Activated naive CD8-positive, alpha-beta T cell treated with anti-CD3 and anti-CD28 coated beads, Interleukin-2, amount 50 U/mL, for 24 hours (primary cell): Measurements from ENCODE around the gene SPRR5.

Experiments
- ATAC-seq: fragments of 150-1000 bp; cut with Tn5 transposase; one replicate; pipeline ENCODE4 v1.10.0; 2021
- DNase-seq: peaks from one replicate; pipeline ENCODE4 v3.0.0; 2021
- H3K27ac Mint-ChIP-seq: one replicate; pipeline ENCODE4 v1.8.0; 2021; ENCODE audit warnings: mild to moderate bottlenecking, mixed read lengths
- H3K27me3 Mint-ChIP-seq: one replicate; pipeline ENCODE4 v1.8.0; 2021; ENCODE audit warnings: mixed read lengths
- H3K36me3 Mint-ChIP-seq: one replicate; pipeline ENCODE4 v1.8.0; 2021; ENCODE audit warnings: low read depth, mixed read lengths
- H3K4me1 Mint-ChIP-seq: one replicate; pipeline ENCODE4 v1.8.0; 2021; ENCODE audit warnings: mixed read lengths
- H3K4me3 Mint-ChIP-seq: one replicate; pipeline ENCODE4 v1.8.0; 2021; ENCODE audit warnings: mild to moderate bottlenecking, moderate library complexity, mixed read lengths
- H3K9me3 Mint-ChIP-seq: one replicate; pipeline ENCODE4 v1.8.0; 2021; ENCODE audit warnings: mixed read lengths

The SPRR5 gene

DNA sequence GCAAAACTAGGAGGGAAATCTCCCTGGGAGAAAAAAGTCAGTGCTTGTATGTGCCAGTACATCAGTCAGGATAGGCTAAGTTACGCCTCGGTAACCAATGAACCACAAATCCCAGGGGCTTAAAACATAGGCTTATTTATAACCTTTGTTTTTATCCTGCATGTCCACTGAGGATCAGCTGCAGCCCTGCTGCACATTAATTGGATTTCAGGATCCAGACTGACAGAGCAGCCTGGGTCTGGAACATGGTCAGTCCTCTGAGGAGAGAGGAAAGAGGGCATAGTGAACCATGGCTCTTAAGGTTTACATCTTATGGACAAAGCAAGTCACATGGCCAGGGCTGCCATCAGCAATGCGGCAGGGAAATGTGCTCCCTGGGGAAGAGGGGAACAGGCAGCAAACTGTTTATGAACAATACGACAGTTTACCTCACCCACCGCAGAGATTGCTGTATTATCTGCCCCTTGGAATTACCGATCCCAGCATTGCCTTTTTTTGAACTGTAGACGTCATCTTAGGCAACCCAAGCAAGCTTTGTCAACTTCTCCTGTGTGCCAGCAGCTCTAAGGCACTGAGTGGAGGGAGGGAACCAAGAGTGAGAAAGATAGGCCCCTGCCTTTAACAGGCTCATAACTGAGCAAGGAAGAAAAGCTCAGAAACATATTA, 14.4 kb downstream of the SPRR5 start:
- H3K4me1 Mint-ChIP-seq: no peaks in the 10 kb centered on the region
- no peak overlapping the region for H3K27ac Mint-ChIP-seq
- H3K36me3 Mint-ChIP-seq: no peaks in the 10 kb centered on the region
- DNase-seq: no peak
- no peak for ATAC-seq
- H3K4me3 Mint-ChIP-seq: no peak overlapping the region
- H3K9me3 Mint-ChIP-seq: no peaks in the 10 kb centered on the region
- H3K27me3 Mint-ChIP-seq: no peaks in the 10 kb centered on the region

DNA sequence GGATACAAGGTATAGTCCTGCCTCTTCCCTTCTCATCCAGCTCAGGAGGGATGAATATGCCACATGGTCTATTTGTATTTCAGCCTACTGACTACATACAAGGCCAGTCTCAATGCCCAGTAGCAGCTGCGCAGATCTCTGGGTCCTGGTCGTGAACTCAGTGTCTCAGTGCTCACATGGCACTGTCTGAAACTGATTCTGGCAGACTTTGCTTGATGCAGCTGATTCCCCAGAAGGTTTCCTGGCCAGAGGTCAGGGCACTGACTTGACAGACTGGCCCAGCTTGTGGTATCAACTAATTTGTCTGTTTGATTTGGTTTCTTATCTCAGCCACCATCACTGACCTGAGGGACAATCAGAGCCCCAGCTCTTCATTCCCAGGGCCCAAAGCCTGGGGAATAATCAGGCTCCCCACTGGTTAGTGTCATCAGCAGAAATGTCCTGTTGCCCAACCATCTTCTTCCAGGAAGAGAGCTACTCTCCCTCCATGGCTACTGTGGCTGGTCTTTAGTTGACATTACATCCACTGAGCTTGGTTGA, 15.9 kb downstream of the SPRR5 start:
- Mint-ChIP-seq H3K36me3 (no peaks in the 10 kb centered on the region), H3K4me1 (no peaks in the 10 kb centered on the region), H3K9me3 (no peaks in the 10 kb centered on the region), H3K4me3 (no peak overlapping the region), H3K27ac (no peak overlapping the region), H3K27me3 (peaks cover 6% of the 10 kb centered on the region)
- DNase-seq: no peak
- ATAC-seq: no peak

DNA sequence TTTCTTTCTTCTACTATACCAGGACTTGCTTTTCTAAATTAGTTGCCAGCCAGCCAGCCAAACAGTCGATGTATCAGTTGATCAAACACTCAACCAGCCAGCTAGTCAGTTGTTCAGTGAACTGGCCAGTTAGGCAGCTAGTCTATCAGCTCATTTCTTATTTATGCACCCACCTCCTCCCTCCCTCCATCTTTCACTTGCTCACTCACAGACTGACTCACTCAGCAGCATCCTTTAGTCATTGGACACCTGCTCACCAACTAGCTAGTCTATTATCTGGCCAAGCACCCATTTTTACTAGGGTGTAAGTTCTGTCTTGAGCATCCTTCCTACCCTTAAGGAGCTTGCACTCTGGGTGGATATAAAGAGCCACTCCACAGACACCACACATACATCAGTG, 17.5 kb downstream of the SPRR5 start:
- ATAC-seq: no peak

DNA sequence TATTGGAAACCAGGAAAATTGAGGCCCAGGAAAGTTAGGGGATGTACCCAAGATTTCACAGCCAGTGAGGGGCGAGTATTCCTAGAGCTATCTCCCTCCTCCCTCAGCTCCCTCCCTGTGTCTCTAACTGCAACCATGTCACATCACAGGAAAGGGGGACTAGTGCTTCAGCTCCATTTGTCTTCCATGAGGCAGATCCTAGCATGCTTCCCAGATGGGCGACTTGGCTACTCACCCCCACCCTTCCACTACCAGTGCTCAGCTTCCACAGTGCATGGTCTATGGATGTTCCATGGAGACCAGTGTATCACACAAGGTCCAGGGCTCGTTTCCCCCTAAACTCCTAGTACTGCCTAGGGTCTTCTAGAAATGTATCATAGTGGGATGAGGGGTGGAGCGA, 18.8 kb downstream of the SPRR5 start:
- H3K27ac Mint-ChIP-seq: no peak overlapping the region
- H3K27me3 Mint-ChIP-seq: peaks cover 6% of the 10 kb centered on the region
- no peaks in the 10 kb centered on the region for H3K36me3 Mint-ChIP-seq
- H3K9me3 Mint-ChIP-seq: no peaks in the 10 kb centered on the region
- DNase-seq (no peak), ATAC-seq (no peak)
- H3K4me1 Mint-ChIP-seq: no peaks in the 10 kb centered on the region
- H3K4me3 Mint-ChIP-seq: no peak overlapping the region

More for the DNA sequence above, 17.5 kb downstream of the SPRR5 start:
- Mint-ChIP-seq H3K27ac (no peak overlapping the region), H3K9me3 (no peaks in the 10 kb centered on the region), H3K4me3 (no peak overlapping the region), H3K4me1 (no peaks in the 10 kb centered on the region), H3K27me3 (peaks cover 6% of the 10 kb centered on the region), H3K36me3 (no peaks in the 10 kb centered on the region)
- no peak for DNase-seq

DNA sequence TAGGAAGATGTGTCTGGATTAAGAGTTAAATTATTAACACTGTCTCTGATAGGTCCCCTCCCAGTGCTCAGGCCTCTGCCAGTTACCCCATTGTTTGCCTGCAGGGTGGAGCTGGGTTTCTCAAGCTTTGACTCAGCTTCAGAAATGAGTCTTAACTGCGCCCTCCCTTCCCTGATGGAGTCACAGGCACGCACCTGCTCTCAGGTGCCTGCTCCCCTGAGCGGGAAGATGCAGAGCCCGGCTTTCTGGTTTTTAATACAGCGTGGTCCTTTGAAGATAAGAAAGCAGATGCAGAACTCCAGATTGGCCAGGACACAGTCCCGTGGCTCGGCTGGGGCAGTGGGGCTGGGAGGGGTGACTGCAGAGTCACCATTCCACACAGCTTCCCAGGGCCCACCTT, 20.2 kb downstream of the SPRR5 start:
- Mint-ChIP-seq H3K9me3 (no peaks in the 10 kb centered on the region), H3K27me3 (peaks cover 6% of the 10 kb centered on the region), H3K4me3 (no peak overlapping the region), H3K27ac (no peak overlapping the region), H3K4me1 (no peaks in the 10 kb centered on the region), H3K36me3 (no peaks in the 10 kb centered on the region)
- ATAC-seq (no peak), DNase-seq (no peak)

DNA sequence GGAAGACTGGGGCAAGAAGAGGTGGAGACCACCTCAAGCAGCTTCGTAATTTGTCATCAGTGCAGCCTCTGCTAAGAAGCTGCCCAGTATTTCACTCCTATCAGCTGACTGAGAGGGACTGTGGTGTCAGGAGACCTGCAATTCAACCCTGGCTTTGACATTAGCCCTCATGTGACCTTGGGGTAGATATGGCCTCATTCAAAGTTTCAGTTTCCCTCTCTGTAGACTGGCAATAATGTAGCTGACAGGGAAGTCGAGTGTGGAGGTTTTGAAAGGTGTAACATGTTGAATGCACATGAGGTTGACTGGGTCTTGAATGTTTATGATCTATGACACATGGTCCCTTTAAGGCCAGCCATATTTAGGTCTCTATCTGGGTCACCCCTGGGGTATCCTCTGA, 21.2 kb downstream of the SPRR5 start:
- no peak for ATAC-seq

DNA sequence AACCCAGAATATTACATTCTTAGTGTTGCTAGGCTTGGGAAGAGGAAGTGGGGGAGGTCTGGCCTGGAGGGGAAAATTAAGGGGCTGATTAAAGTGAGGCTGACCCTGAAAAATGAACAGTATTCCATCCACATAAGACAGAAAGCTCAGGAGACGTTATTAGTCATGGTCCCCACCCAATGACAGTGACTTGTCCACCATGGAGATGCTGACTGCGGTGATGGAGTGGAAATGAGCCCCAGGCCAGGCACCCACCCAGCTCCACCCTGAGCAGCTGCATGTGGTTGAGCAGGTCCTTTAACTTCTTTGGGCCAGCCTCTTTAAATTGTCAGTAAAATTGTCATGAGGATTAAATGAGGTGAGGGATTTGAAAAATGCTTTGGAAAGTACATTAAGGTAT, 22.0 kb downstream of the SPRR5 start:
- no peaks in the 10 kb centered on the region for H3K9me3 Mint-ChIP-seq
- H3K27ac Mint-ChIP-seq: no peak overlapping the region
- no peak overlapping the region for H3K4me3 Mint-ChIP-seq
- H3K36me3 Mint-ChIP-seq: no peaks in the 10 kb centered on the region
- ATAC-seq: no peak
- DNase-seq: no peak
- no peaks in the 10 kb centered on the region for H3K4me1 Mint-ChIP-seq
- peaks cover 6% of the 10 kb centered on the region for H3K27me3 Mint-ChIP-seq

More for the DNA sequence above, 21.2 kb downstream of the SPRR5 start:
- Mint-ChIP-seq H3K36me3 (no peaks in the 10 kb centered on the region), H3K4me3 (no peak overlapping the region), H3K9me3 (no peaks in the 10 kb centered on the region), H3K27me3 (peaks cover 6% of the 10 kb centered on the region), H3K27ac (no peak overlapping the region), H3K4me1 (no peaks in the 10 kb centered on the region)
- no peak for DNase-seq

DNA sequence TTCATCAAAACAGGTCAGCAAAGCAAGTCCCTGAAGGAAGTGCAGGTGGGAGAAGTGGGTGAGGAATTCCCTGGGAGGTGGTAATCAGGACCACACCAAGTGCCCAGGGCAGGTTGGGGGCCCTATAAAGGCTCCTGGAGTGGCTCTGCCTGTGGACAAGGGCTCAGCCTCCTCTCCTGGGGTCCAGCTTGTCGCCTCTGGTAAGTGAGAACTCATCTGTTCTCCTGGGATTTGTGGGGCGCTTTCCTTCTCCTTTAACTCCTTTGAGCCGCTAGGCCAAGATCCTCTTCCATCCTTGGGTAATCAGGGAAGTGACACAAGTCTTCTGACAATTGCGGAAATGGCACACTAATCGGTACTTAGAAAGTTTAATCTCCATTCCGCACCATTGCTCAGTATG, 23.5 kb downstream of the SPRR5 start, which contains the start of gene SPRR4:
TSS of gene SPRR4 (plus strand) at position 154 of the 400 bp plus-strand sequence. CDS start 1,243 bp downstream, outside the sequence.
- Mint-ChIP-seq H3K4me3 (no peak within 1 kb of the TSS), H3K4me1 (no peaks in the 10 kb centered on the region), H3K27ac (no peak within 1 kb of the TSS), H3K36me3 (no peaks in the 10 kb centered on the region), H3K27me3 (peaks cover 13% of the 10 kb centered on the region), H3K9me3 (no peaks in the 10 kb centered on the region)
- no peak for ATAC-seq
- no peak for DNase-seq

DNA sequence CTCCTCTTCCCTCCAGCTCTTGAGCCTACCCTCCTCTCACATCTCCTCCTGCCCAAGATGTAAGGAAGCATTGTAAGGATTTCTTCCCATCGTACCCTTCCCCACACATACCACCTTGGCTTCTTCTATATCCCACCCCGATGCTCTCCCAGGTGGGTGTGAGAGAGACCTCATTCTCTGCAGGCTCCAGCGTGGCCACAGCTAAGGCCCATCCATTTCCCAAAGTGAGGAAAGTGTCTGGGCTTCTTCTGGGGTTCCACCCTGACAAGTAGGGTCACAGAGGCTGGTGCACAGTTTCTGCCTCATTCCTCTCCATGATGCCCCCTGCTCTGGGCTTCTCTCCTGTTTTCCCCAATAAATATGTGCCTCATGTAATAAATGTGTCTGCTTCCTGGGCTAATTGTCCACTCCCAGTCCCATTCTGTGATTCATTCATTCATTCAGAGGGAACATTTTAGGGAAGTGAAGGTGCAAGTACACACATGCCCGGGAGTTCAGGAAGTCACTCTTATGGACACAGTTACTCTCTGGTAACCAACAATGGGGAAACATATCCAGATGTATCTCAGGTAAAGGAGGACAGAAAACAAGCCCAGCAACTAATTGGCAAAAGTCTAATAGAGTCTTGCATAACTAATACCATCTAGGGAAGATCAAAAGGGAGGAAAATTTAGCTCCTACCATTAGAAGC, 25.3 kb downstream of the SPRR5 start:
- no peaks in the 10 kb centered on the region for H3K4me1 Mint-ChIP-seq
- DNase-seq: no peak
- H3K9me3 Mint-ChIP-seq: no peaks in the 10 kb centered on the region
- no peak overlapping the region for H3K27ac Mint-ChIP-seq
- H3K36me3 Mint-ChIP-seq: no peaks in the 10 kb centered on the region
- ATAC-seq: no peak
- no peak overlapping the region for H3K4me3 Mint-ChIP-seq
- peaks cover 12% of the 10 kb centered on the region for H3K27me3 Mint-ChIP-seq

DNA sequence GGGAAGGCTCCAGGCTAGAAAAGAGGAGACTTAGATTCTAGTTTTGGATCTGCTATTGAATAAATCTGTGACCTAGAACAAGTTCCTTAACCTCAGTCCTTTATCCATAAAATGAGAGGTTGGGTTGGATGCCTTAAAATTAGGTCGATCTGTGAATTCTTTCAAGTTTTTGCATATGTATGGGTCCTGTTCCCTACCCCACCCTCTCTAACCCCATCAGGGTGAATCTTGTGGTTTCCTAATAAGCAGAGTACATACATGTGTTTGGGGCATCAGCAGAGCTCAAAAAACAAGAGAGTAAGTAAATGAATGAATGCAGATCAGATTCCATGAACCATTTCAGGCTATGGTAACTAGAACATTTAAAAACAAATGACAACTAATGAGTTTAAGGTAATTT, 29.7 kb downstream of the SPRR5 start:
- no peak overlapping the region for H3K4me3 Mint-ChIP-seq
- no peaks in the 10 kb centered on the region for H3K4me1 Mint-ChIP-seq
- no peaks in the 10 kb centered on the region for H3K9me3 Mint-ChIP-seq
- peaks cover 23% of the 10 kb centered on the region for H3K27me3 Mint-ChIP-seq
- DNase-seq: no peak
- no peaks in the 10 kb centered on the region for H3K36me3 Mint-ChIP-seq
- no peak overlapping the region for H3K27ac Mint-ChIP-seq
- ATAC-seq: no peak

DNA sequence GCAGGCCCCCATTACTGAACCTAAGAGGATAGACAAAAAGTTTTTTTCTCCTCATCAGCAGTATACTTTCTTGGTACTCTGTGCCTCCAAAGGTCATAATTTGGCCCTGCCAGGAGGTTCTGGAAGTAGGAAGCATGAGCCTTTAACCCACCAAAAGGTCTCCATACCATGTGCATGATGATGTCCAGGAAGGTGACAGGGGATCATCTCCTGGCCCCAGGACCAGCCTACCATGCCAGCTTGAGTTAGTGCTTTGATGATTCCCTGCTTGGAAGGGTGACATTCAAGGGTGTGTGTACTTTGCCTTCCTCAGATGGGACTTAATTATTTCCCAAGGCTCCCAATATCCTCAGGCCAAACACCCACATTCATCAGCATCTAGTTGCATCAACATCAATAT, 30.6 kb downstream of the SPRR5 start:
- Mint-ChIP-seq H3K27ac (no peak overlapping the region), H3K4me1 (no peaks in the 10 kb centered on the region), H3K27me3 (peaks cover 23% of the 10 kb centered on the region), H3K4me3 (no peak overlapping the region), H3K36me3 (no peaks in the 10 kb centered on the region), H3K9me3 (no peaks in the 10 kb centered on the region)
- ATAC-seq: no peak
- no peak for DNase-seq

DNA sequence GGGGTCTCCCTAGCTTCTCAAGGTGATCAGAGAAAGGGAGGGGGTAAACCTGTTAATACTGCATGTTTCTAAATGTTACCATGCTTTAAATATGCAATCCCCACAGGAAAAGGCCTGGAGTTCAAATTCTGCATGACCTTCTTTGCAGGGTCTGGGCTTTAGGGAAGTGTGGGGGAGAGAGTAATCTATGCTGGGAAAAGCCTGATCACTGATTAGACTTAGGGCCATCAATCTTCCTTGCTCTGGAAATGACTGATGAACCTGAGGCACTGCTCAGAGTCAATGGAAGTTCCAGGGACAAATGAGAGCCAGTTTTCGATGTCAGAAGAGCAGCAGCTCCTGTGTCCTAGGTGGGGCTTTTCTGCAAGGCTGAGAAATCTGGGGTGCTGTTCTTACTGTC, 33.7 kb downstream of the SPRR5 start:
- no peak overlapping the region for H3K4me3 Mint-ChIP-seq
- H3K9me3 Mint-ChIP-seq: no peaks in the 10 kb centered on the region
- H3K27ac Mint-ChIP-seq: no peak overlapping the region
- H3K27me3 Mint-ChIP-seq: peaks cover 19% of the 10 kb centered on the region
- DNase-seq (no peak), ATAC-seq (no peak)
- no peaks in the 10 kb centered on the region for H3K4me1 Mint-ChIP-seq
- no peaks in the 10 kb centered on the region for H3K36me3 Mint-ChIP-seq

DNA sequence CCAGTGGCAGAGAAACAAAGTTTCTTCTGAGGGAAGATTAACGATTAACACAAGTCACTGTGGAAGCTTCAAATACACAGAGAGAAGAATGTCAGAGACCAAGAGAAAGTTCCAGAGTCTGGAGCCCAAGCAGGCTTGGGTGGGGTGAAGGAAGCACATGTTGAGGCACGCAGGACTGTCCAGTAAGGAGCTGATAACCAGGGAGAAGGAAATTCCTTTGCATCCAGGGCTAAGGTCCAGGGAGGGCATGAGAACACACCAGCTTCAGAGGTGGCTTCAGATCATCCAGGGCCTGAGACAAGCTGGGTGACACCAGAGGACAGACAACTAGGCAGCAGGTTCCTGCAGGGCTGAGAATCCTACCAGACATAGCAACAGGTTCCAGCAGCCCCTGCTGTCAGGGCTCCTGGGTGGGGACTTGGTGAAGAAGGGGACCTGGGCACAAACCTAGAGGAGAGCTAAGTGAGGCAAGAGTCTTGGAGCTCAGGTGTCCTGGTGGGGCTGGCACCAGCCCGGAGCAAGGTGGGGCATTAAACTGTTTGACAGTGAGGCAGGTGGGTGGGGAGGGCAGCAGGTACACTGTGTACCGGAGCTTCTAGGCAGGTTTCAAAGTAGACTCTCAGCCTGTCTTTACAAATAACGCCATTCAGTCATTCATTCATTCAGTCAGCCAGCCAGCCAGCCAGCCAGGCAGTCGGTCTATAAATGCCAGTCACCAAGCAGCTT, 34.3 kb downstream of the SPRR5 start:
- H3K27me3 Mint-ChIP-seq: peaks cover 20% of the 10 kb centered on the region
- ATAC-seq (no peak), DNase-seq (no peak)
- H3K36me3 Mint-ChIP-seq: no peaks in the 10 kb centered on the region
- no peaks in the 10 kb centered on the region for H3K4me1 Mint-ChIP-seq
- H3K4me3 Mint-ChIP-seq: no peak overlapping the region
- H3K27ac Mint-ChIP-seq: no peak overlapping the region
- no peaks in the 10 kb centered on the region for H3K9me3 Mint-ChIP-seq

DNA sequence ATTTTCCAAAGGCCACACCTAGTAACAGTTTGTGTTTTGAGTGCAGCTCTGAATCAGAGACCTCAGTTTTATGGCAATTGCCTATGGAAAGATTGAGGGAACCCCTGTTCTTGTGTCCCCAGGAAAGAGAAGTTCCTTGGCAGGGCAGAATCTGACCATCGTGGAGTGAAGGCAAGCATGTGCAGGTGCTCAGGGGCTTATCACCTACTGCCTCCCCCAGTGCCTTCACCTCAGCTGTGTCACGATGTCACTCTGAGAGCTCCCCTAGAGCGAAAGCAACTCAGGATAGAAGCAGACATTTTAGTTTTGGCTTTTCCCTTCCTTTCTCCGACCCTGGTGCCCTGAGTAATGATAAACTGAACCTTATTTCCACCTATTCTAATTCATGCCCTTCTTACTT, 35.1 kb downstream of the SPRR5 start:
- no peaks in the 10 kb centered on the region for H3K9me3 Mint-ChIP-seq
- H3K27me3 Mint-ChIP-seq: peaks cover 19% of the 10 kb centered on the region
- no peaks in the 10 kb centered on the region for H3K4me1 Mint-ChIP-seq
- DNase-seq (no peak), ATAC-seq (no peak)
- no peak overlapping the region for H3K4me3 Mint-ChIP-seq
- H3K36me3 Mint-ChIP-seq: no peaks in the 10 kb centered on the region
- H3K27ac Mint-ChIP-seq: no peak overlapping the region

DNA sequence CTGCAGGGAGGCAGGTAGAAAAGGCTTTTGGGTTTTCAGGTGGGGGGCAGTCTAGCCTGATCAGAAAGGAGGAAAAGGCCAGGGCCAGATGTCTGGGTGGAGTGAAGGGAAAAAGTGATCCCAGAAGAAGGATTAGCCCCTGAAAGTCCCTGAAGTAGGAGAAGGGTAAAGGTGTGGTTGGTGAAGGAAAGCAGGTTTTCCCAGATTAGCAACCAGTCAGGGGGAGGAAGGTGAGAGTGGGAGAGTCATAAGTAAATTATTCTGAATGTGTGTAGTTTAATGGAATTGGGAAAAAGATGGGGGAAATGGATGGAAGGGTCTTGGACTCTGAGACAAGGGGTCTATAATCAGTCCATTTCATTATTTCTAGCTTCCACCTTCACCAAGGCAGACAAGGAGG, 36.2 kb downstream of the SPRR5 start:
- Mint-ChIP-seq H3K36me3 (no peaks in the 10 kb centered on the region), H3K27me3 (peaks cover 19% of the 10 kb centered on the region), H3K4me1 (no peaks in the 10 kb centered on the region), H3K9me3 (no peaks in the 10 kb centered on the region), H3K4me3 (no peak overlapping the region), H3K27ac (no peak overlapping the region)
- DNase-seq (no peak), ATAC-seq (no peak)
